ENCODE results near the gene PDGFRB.

DNA sequence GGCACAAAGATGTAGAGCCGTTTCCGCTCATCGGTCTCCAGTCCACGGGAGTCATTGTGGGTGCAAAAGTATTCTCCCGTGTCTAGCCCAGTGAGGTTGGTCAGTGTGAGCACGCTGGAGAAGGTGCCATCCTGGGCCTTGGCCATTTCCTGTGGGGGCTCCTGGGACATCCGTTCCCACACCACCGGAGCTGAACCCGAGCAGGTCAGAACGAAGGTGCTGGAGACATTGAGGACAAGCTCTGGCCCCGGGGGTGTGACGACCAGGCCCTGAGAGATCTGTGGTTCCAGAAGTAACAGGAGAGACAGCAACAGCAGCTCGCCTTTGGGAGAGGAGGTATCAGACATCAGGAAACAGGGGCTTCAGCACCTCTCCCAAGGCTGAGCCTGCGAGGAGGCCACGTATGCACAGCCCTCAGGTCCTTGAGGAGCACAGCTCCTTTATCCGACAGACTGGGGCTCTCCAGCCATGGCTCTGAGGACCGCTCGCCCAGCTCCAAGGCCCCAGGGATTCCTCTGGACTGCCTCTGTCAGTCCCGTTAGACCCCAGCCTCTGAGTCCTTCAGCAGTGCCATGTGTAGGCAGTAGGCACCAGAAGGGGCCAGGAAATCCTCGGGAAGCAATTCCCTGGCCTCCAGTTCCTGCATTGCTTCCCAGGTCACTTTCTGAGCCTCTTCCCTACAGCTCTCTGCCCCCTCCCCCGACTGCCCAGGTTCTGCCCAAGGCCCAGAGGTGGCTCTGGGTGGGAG, 19.9 kb downstream of the PDGFRB start:
- no peak for TF ChIP-seq YY1 (IDR thresholded peaks at IDR 0.05)
- TF ChIP-seq, protein P1, sequence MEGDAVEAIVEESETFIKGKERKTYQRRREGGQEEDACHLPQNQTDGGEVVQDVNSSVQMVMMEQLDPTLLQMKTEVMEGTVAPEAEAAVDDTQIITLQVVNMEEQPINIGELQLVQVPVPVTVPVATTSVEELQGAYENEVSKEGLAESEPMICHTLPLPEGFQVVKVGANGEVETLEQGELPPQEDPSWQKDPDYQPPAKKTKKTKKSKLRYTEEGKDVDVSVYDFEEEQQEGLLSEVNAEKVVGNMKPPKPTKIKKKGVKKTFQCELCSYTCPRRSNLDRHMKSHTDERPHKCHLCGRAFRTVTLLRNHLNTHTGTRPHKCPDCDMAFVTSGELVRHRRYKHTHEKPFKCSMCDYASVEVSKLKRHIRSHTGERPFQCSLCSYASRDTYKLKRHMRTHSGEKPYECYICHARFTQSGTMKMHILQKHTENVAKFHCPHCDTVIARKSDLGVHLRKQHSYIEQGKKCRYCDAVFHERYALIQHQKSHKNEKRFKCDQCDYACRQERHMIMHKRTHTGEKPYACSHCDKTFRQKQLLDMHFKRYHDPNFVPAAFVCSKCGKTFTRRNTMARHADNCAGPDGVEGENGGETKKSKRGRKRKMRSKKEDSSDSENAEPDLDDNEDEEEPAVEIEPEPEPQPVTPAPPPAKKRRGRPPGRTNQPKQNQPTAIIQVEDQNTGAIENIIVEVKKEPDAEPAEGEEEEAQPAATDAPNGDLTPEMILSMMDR (IDR thresholded peaks at IDR 0.05; ENCODE audit: low read depth, low read length, missing input control) = no peak
- TF ChIP-seq TAF1 (conservative IDR thresholded peaks at IDR 0.05) = no peak
- no peak for TF ChIP-seq FOXA2 (IDR thresholded peaks at IDR 0.05)
- no peak for TF ChIP-seq RXRA (IDR thresholded peaks at IDR 0.05)
- no peak for TF ChIP-seq RAD21 (IDR thresholded peaks at IDR 0.05)
- TF ChIP-seq FOXA1 (IDR thresholded peaks at IDR 0.05) = no peak
- no peak for TF ChIP-seq SP1 (IDR thresholded peaks at IDR 0.05)
- TF ChIP-seq, protein P2, sequence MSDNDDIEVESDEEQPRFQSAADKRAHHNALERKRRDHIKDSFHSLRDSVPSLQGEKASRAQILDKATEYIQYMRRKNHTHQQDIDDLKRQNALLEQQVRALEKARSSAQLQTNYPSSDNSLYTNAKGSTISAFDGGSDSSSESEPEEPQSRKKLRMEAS (IDR thresholded peaks at IDR 0.05) = no peak
- TF ChIP-seq EGR1 (IDR thresholded peaks at IDR 0.05; ENCODE audit: low read depth in 2 of 2) = no peak
- TF ChIP-seq, protein P3, sequence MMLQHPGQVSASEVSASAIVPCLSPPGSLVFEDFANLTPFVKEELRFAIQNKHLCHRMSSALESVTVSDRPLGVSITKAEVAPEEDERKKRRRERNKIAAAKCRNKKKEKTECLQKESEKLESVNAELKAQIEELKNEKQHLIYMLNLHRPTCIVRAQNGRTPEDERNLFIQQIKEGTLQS (IDR thresholded peaks at IDR 0.05) = no peak
